Tongue (tissue), 2 donors: ENCODE data around the gene BRD1. TPM values are rescaled to one million over a fixed set of nuclear protein-coding genes. Genes with fewer than 3 reads are reported as not detected.
A peak's percentile ranks its signal among the peaks of the same experiment; 100 is the strongest.
"Not testable (repeated sequence)": the region's sequence is repeated elsewhere in the genome, so short reads cannot be mapped to it uniquely, and the experiment has no call there.

Experiments used
- DNase-seq: peaks from one replicate; pipeline ENCODE4 v3.0.0-alpha.2; 2015
- total RNA-seq: library from RNA; depleted of rRNA; stranded (reverse); fragments of >200 nt; gene quantifications from one replicate; pipeline ENCODE4 v1.2.3, GENCODE V29; 2014

BRD1 gene
- total RNA-seq, 1 donor from 2014 or later = 42.8 TPM

DNA sequence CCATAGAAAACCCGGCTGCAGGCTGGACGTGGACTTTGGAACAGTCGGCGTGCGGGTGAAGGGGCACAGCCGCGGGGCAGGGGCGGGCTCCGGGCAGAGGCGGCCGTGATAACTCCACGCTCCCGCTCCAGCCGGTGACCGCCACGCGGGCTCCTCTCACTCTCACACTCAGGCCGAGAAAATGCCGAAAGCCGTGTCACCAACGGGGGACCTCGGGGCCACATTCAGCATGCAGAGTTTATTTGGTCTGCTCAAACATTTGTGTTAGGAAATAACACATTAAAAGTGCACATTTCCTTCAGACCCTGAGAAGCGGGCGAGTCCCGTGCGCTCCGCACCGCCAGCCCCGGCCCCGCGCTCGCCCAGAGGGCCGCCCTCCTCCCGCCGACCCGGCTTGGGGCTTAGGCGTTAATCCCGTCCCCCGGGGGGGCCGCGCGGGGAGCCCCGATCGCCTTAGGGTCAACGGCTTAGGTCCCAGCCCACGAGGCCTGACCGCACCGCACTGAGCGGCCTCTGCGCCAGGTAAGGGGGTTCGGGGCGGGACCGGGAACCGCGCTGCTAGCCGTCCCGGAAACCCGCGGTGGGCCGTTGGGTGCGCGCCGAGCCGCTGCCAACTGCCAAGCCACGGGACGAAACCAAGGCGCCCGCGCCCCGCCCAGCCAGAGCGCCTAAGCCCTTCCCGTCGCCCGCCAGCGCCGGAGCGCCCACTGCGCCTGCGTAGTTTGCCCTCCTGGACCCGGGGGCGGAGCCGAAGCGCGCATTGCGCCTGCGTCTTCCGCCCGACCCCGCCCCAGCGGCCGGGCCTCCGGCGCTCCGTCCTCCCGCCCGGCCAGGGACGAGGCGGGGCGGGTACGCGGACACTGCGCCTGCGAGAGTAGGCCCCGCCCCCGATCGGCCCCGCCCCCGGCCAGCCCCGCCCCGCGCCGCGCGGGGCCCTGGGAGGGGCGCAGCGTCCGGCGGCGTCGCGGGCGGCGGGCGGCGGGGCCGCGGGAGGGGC is 25.5 kb upstream of the BRD1 start, which contains the start of gene ZBED4:
Gene ZBED4 (plus strand): TSS at position 947 of the 997 bp plus-strand sequence. CDS start 29,819 bp downstream, outside the sequence.
- peak; percentile 99 for DNase-seq

DNA sequence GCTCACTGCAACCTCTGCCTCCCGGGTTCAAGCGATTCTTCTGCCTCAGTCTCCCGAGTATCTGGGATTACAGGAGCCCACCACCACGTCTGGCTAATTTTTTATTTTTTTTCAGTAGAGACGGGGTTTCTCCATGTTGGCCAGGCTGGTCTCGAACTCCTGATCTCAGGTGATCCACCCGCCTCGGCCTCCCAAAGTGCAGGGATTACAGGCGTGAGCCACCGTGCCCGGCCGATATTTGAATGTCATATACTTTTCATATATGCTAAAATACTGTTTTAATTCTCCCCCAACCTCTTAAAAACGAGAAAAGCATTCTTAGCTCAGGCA is 24.9 kb upstream of the BRD1 start:
- not testable (repeated sequence) for DNase-seq

DNA sequence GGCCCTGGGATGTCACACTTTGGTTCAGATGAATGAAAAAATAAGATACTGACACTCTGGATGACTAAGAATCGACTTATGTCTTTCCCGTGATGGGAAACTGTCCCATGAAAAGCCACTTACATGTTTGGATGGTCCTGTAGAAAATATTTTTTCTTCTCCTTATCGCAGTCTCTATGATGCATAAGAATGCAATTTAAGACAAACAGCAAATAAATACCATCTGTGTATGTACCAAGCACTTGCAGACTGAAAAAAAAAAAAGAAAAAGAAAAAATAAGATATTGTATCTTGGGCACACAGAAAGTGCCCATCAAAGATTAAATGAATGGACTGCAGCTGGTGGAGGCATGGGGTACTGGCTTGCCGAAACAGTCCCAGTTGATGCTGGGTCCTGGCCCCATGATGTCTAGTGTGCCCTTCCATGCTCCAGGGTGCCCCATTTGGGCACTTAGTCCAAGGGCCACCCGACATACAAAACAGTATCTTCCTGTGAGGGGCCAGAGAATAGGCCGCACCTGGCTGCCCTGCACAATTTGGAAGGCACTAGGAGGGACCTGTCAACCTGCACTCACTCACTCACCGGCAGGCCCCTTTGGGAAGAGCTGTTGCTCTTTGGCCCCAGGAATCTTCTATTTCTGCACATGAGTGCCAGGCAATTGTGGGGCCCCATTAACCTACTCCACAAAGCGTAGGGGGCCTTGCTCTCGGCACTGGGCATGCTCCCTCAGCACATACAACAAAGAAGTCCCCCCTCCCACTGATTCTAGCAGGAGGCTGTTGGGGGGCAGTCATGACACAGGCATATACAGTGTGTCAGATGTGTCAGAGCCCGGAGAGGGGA is 23.5 kb upstream of the BRD1 start:
- DNase-seq = no peak

DNA sequence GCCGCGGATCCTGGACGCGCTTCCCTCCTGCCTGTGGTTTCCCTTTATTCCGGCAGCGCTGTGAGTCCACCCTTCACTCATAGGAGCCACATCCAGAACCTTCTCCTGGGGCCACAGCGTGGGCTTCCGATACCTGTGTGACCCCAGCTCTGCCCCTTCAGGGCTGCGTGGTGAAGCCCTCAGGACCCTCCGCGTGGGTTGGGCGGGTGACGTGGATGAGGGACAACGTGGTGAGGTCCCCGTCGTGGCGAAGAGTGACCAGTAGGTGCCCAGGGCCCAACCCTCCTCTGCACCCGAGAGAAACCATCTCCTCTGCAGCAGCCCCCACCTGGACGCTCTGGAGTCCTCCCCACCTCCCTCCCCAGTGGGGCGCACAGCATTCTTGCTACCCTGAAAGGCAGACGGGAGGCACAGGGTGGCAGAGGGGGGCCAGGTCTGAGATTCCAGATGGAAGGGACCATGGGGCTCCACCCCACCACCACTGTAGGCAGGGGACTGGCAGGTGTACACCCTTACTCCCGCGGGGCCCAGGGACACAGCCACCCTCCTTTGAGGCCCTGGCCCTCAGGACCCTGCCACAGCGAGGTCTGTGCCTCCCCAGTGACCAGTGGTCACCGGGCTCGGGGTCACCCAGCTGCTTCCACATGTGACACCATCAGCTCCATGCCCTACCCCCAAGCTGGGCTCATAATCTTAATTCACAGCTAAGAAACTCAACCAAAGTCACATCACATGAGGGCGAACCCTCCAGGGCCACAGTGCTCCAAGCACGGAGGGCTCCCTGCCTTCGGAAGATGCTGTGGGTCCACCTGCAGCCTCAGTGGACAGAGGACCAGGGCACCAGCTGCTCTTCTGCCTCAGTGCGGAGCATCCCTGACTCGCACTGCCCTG is 22.6 kb upstream of the BRD1 start:
- DNase-seq = no peak

DNA sequence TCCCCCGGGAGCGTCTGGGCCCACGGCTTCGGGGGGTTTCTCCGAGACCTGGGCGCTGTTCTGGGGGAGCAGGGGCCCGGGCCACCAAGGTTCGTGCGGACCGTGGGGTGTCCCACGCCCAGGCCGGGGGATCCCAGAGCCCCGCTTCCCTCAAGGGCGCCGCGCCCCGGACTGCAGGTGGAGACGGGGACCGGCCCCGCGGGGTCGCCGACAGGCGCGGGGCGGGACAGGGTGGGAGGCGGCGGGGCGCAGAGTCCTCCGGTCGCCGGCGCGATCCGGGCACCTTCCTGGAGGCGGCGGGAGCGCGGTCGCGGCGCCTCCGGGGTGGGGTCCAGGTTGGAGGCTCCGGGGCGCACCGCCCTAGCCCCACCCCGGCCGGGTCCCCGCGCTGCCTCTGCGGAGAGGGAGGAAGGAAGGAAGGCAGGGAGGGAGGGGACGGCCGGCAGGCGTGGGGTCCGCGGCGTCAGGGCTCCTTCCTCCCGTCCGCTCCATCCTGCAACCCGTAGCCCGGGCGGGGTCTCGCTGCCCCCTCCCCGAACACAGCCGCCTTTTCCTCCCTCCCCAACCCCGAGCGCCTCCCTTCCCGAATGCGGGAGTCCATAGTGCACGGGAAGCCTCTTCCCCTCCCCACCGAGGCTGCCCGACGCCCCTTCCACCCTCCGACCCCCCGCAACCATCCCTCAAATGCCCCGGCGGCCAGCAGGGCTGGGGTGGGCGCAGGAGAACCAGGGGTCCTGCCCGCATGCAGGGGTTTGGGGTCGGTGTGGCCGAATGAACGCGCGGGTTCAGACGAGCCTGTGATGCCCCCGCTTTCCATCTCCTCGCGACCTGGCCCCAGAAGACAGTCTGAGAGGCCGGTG is 21.7 kb upstream of the BRD1 start:
- DNase-seq = no peak

DNA sequence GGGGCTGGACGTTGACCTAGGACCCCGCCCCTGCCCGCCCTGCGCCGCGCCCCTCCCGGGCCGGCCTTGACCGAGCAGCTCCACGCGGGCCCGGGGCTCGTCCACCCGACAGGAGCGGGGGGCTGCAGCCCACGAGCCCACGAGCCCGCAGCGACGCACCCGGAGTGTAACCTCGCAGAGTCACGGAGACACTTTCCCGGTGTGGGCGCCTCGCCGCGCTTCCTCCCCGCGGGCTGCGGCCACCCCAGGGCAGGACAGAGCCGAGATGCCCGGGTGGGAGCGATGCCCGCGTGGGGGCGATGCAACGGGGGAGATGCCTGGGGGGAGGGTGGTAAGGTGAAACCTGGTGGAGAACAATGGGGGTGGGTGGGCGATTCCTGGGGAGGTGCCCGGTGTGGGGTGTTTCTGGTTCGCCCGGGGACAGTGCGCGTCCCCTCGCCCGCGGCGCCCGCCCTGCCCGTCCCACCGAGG is 21.1 kb upstream of the BRD1 start:
- DNase-seq = no peak

DNA sequence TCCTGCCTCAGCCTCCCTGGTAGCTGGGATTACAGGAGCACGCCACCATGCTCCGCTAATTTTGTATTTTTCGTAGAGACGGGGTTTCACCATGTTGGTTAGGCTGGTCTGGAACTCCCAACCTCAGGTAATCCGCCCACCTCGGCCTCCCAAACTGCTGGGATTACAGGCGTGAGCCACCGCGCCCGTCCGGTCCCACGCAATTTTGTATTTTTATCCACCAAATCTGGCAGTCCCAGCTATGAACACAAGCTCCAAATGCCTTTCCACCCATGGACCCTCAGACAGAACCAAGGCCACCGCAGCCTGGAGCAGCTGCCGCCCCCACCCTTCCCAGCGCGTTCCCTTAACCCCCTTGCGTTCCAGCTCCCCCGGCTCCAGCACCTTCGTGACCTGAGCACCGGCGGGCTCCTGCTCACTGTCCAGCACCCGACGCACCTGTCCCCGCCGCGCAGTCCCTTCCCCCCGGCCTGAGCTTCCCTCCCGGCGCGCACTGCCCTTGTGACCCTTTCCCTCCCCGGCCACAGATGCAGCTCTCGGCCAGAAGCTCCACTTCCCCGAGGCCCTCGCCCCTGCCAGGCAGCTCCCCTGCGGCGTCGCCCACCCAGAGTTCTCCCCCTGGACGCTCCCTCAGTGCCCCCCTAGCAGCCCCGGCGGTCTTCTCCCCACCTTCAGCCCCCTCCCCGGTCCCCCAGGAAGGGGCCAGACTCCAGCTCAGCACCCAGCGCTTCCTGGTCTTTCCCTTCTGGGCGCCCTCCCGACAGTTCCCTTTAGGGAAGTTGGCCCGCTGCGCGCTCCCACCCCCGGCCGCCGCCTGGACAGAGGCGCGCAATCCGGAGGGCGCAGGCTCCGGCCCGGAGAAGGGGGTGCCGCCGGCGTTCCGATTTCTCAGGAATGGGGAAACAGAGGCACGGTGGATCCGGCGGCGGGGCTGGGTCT is 20.3 kb upstream of the BRD1 start:
- DNase-seq = peak; percentile 12

DNA sequence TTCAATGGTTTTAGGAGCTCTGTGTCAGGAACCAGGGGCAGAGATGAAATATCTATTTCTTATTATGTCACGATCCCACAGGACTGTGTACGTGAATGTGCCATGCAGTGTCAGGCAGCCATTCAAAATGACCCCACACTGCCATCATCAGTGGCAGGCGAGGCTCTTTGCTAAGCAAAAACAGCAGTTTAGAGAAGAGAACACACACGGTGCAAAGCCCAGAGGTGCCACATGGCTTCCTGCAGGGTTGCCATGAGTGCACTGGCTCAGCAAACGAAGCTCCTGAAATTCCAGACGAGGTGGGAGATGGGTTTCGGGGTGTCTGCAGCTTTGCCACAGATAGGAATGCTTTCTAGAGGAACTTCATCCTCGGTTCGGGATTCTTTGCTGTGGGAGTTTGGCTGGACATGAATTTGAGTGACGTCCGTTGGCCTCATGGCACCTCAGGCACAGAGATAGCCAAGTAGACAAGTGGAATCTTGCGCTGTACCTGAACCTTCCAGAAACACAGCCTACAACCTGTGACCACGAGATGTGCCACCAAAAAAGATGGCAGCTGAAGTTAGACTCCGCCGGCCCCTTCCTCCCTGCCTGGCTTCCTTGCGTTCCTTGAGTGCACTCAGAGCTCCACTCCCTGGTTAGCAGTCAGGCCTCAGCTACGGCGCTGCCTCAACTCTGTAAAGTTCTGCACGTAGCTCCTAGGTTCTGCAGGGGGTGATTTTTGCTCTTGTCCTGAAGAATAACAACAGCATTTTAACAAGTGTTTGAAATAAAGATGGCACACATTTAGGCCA is 18.2 kb upstream of the BRD1 start:
- no peak for DNase-seq

DNA sequence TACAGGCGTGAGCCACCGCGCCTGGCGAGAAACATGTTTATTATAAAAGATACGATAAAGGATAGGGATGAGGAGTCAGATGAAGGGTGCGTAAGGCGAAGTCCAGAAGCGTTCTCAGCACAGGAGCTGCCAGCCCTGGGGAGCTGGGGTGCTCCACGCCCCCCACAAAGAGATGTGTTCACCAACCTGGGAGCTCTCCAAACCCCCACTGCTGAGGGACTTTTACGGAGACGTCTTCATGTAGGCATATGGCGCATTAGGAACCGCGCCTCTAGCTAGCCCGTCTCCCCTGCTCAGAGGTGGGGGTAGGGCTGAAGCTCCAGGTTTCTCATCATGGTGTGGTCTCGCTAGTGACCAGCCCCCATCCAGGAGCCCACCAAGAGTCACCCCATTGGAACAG is 17.6 kb upstream of the BRD1 start:
- no peak for DNase-seq

DNA sequence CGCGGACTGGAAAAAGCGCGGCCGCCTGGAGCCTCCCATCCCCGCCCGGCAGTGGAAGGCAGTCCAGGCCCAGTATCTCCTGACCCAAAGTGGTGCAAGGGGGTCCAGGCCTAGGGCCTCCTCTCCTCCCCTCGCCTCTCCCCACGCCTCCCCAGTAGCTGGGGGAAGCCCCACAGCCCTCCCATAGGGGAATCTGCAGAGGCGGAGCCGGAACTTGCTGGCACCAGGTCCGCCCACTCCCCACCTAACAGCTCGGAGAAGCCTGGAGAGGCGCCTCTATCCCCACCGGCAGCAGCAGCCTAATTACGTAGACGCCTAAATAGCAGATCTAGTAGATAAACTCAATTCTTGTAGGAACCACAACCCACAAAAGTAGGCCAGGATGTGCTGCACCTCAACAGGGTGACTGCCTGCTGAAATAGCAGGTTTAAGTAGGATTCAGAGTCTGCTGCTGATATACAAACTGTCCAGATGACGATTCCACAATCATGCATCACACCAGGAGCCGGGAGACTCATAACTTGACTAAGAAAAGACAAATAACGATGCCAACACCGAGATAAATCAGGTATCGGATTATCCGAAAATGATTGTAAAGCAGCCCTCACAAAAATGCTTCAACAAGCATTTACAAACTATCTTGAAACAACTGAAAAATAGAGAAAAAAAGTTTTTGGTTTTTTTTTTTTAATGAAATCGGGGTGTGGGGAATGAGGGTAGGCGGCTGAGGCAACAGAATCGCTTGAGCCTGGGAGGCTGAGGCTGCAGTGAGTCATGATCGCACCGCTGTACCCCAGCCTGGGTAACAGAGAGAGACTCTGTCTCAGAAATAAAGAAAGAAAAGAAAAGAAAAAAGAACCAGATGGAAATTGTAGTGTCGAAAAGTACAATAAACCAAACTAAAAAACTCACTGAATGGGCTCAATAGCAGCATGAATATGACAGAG is 11.4 kb upstream of the BRD1 start:
- DNase-seq = no peak

DNA sequence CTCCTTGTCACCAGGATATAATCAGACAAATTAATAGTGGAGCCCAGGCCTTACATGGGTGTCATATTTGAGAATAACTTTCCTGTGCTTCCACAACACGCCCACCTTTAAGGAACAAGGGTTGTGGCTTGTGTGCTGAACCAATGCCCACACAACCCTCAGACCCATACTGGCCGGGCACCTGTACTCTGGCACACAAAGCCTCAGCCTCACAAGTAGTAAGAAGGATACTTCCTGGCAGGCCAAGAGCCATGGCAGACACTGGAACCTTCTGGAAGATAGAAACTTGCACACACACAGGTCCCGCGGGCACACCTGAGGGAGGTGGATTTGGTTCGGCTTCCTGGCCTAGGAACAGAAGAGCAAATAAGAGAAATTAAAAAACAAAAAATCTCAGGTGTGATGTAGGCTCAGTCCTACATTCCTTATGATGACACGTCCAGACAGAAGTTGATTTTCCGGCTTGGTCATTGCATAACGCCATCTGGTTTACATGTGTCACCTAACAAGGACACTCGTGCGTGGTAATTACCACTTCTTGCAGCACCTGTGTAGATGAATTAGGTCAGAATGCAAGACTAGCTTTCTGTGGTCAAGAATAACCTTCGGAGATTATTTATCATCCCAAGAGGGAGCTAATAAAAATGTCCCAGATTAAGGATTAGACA is 5.8 kb upstream of the BRD1 start:
- DNase-seq = no peak

DNA sequence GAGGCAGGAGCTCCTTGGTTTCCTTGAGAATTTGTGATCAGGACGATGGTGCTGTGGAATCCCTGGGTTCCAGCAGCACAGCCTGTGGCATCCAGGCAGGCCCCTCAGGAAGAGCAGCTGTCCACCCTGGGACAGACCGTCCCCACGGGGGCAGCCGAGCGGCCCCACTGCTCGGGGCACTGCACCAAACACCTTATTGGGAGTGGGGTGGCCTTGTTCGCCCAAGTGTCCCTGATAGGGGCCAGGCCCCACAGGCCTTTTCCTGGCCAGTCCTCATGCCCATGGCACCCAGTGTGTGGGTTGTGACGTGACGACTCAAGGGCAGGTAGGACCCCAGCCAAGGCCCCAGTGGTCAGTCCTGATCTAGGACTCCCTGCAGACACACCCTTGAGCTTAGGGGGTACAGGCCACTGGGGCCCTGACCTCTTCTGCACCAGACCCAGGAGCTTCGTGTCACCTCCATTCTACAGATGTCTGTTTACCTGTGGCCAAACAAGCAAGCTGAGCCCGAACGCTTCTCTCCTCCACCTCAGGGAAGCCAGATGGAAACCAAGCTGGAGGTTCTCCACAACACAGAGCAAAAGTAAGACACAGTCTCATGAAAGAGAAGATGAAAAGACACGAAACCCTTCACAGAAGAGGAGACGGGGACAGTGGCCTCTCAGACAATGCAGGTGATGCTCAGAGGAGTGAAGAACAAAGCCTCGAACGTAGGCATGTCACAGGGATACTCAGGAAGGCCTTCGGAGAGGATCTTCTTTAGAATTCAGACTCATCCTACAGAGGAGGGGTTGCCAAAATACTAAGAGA is 1.6 kb upstream of the BRD1 start:
- DNase-seq = no peak

DNA sequence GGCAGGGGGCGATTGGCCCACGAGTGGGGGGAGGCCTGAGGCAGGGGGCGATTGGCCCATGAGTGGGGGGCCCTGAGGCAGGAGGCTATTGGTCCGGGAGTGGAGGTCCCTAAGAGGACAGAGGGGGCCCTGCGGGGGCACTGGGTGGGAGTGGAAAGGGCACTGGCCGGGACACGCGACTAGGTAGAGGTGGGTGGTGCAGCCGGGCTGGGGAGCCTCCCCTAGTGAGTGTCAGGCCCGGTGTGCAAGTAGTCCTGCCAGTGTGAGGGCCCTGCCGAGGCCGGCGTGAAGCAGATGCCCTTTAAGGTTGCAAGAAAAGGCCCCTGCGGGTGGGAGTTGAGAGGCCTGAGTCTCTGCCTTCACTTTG is 909 bp upstream of the BRD1 start:
- DNase-seq = no peak

DNA sequence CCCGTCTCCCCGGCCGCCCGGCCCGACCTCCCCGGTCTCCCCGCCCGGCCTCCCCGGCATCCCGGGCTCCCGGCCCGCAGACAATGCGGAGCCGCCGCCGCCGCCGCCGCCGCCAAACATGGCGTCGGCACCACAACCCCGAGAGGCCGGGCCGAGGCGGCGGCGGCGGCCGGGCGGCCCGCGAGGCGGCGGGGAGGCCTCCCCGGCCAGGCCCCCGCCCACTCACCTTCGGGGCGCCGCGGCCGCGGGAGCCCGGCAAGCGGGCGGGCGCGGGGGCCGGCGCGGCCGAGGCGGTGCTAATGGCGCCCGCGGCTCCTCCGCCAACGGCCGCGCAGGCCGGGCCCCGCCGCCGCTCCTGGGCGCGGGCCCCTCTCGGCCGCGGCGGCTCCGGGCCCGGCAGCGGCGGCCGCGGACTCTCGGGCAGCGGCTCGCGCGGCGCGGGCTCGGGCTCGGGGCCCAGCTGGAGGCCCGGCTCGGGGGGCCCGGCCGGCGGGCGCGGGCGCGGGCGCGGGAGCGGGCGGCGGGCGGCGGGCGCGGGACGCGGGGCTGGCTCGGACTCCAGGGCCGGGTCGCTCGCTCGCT is 311 bp downstream of the BRD1 start:
- no peak for DNase-seq

DNA sequence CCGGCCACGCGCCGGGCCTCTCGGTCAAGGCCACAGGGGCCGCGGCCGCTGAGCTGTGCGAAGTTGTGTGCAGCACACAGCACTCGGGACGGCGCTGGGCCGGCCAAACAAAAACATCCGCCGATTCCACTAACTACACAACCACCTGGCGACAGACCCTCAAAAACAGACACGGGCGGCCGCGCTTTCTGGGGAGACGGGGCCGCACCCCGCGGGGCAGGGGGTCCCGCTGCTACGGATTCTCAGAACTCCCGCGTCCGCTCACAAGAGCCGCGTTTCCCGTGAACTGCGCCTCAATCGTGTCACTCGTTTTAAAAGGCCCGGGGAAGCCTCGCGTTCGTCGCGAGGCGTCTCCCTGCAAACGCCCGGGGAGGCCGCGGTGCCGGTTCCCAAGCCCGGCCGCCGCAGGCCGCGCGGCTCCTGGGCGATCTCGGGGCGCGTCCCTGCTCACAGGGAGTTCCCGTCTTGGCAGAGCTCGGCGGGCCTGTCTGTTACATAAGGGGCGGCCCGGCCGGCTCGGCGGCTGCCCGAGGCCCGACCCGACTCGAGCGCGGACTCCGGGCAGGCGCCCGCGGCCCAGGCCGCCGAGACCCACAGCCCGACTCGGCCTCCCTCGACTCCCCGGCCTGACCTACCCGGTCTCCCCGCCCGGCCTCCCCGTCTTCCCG is 936 bp downstream of the BRD1 start:
- peak; percentile 53 for DNase-seq
